HepG2 (cell line): ENCODE data around the gene DCAF8. TPM values are rescaled to one million over a fixed set of nuclear protein-coding genes. Genes with fewer than 3 reads are reported as not detected.
A peak's percentile ranks its signal among the peaks of the same experiment; 100 is the strongest.

Source experiments
- AGO1 ChIP-seq: fragments of 200-400 bp; formaldehyde crosslinking; IDR thresholded peaks from 2 replicates; pipeline ENCODE4 v1.6.1; 2017; ENCODE audit warnings: mild to moderate bottlenecking, low read depth, low read length, moderate library complexity; ENCODE audit not compliant: poor library complexity, severe bottlenecking
- CHCHD3 ChIP-seq: sonication (generic); formaldehyde crosslinking; IDR thresholded peaks from 2 replicates; pipeline ENCODE4 v1.8.0; 2022; ENCODE audit warnings: mild to moderate bottlenecking, missing genetic modification reagents, moderate library complexity
- CREBL2 ChIP-seq: sonication (generic); formaldehyde crosslinking; IDR thresholded peaks from 2 replicates; pipeline ENCODE4 v1.8.1; 2023; ENCODE audit warnings: missing genetic modification reagents, mild to moderate bottlenecking, borderline replicate concordance
- JDP2 ChIP-seq: sonication (generic); formaldehyde crosslinking; IDR thresholded peaks from 2 replicates; pipeline ENCODE4 v1.8.1; 2022; ENCODE audit warnings: missing genetic modification reagents, borderline replicate concordance
- MAFK ChIP-seq, 2 experiments: IDR thresholded peaks in 1 of 2; conservative IDR thresholded peaks in 1 of 2; 2 replicates each; pipeline ENCODE4 v1.6.1; 2011; ENCODE audit warnings: improper control_type of control experiment in 2 of 2, low read length in 2 of 2
- PAF1 ChIP-seq: IDR thresholded peaks from 2 replicates; pipeline ENCODE4 v1.6.1; 2016; ENCODE audit warnings: missing genetic modification reagents, missing compliant biosample characterization
- PHF21A ChIP-seq: sonication (generic); formaldehyde crosslinking; IDR thresholded peaks from 2 replicates; pipeline ENCODE4 v1.5.0; 2020; ENCODE audit warnings: mild to moderate bottlenecking, missing genetic modification reagents
- RXRA ChIP-seq: sonication (generic); formaldehyde crosslinking; IDR thresholded peaks from 2 replicates; pipeline ENCODE4 v1.5.1; 2020; ENCODE audit warnings: missing genetic modification reagents
- TAF15 ChIP-seq: fragments of 200-400 bp; formaldehyde crosslinking; IDR thresholded peaks from one replicate; pipeline ENCODE4 v1.6.1; 2018; ENCODE audit warnings: mild to moderate bottlenecking, low read depth, low read length; ENCODE audit not compliant: poor library complexity, severe bottlenecking
- ZMYM2 ChIP-seq: sonication (generic); formaldehyde crosslinking; IDR thresholded peaks from 2 replicates; pipeline ENCODE4 v1.8.0; 2022; ENCODE audit warnings: mild to moderate bottlenecking, missing genetic modification reagents
- ZNF143 ChIP-seq: sonication (generic); formaldehyde crosslinking; IDR thresholded peaks from 2 replicates; pipeline ENCODE4 v1.4.0; 2020; ENCODE audit warnings: missing genetic modification reagents
- ZNF501 ChIP-seq: sonication (generic); formaldehyde crosslinking; IDR thresholded peaks from 2 replicates; pipeline ENCODE4 v1.5.1; 2020; ENCODE audit warnings: mild to moderate bottlenecking, moderate library complexity, missing genetic modification reagents
- ZNF552 ChIP-seq: sonication (generic); formaldehyde crosslinking; IDR thresholded peaks from 2 replicates; pipeline ENCODE4 v1.9.0; 2022; ENCODE audit warnings: missing genetic modification reagents, mild to moderate bottlenecking, borderline replicate concordance
- ZNF607 ChIP-seq: sonication (generic); formaldehyde crosslinking; IDR thresholded peaks from 2 replicates; pipeline ENCODE4 v1.5.1; 2020; ENCODE audit warnings: missing genetic modification reagents, mild to moderate bottlenecking, borderline replicate concordance
- ZNF614 ChIP-seq: IDR thresholded peaks from 2 replicates; pipeline ENCODE4 v1.6.1; 2018; ENCODE audit warnings: missing biosample characterization, missing genetic modification reagents, inconsistent platforms, borderline replicate concordance
- ZNF713 ChIP-seq: sonication (generic); formaldehyde crosslinking; IDR thresholded peaks from 2 replicates; pipeline ENCODE4 v1.4.0; 2020; ENCODE audit warnings: mild to moderate bottlenecking, missing genetic modification reagents
- ZNF761 ChIP-seq: sonication (generic); formaldehyde crosslinking; conservative IDR thresholded peaks from 2 replicates; pipeline ENCODE4 v1.4.0; 2020; ENCODE audit warnings: mild to moderate bottlenecking, missing genetic modification reagents
- polyA plus RNA-seq, 8 experiments: library from polyadenylated mRNA; depleted of rRNA in 3 of 8; stranded (reverse) in 7 of 8; unstranded in 1 of 8; fragments of >200 nt; fragmentation: Illumina TruSeq in 4 of 8; extraction: Trizol in 4 of 8; gene quantifications; 2 replicates each; pipeline versions ENCODE4 v1.2.1 to v1.2.3, GENCODE V29; 2011 to 2016; ENCODE audit warnings: low read depth in 4 of 8, missing spikeins in 1 of 8, mixed read lengths in 1 of 8; ENCODE audit not compliant: insufficient read depth in 1 of 8
- total RNA-seq, 5 experiments: library from RNA; depleted of rRNA; stranded (reverse); fragments of >200 nt; fragmentation: Illumina TruSeq; extraction: Trizol; gene quantifications; 2 replicates each; pipeline ENCODE4 v1.2.3, GENCODE V29; 2016; ENCODE audit warnings: low read depth in 1 of 5
- TF ChIP-seq, protein P1 (sequence below): sonication (generic); formaldehyde crosslinking; IDR thresholded peaks from 2 replicates; pipeline ENCODE4 v1.8.0; 2022; ENCODE audit warnings: low read depth, missing genetic modification reagents
- TF ChIP-seq, protein P2 (sequence below): sonication (generic); formaldehyde crosslinking; IDR thresholded peaks from 2 replicates; pipeline ENCODE4 v1.4.0; 2020; ENCODE audit warnings: missing genetic modification reagents
- TF ChIP-seq, protein P3 (sequence below): sonication (generic); formaldehyde crosslinking; IDR thresholded peaks from 2 replicates; pipeline ENCODE4 v1.5.1; 2020; ENCODE audit warnings: mild to moderate bottlenecking, missing genetic modification reagents
- TF ChIP-seq, protein P4 (sequence below): sonication (generic); formaldehyde crosslinking; IDR thresholded peaks from 2 replicates; pipeline ENCODE4 v1.5.0; 2020; ENCODE audit warnings: missing genetic modification reagents

The DCAF8 gene
- total and polyA plus RNA-seq, 2 of the 13 experiments (the other 11 are each of a cell fraction or from before 2014, with no cell fraction given), result 73.4 to 79.8 TPM

GRCh38 chr1:160205242-160206035 lies 56.9 kb downstream of the DCAF8 start, which contains the start of gene PEA15 (continued):
- TF ChIP-seq, protein P1, sequence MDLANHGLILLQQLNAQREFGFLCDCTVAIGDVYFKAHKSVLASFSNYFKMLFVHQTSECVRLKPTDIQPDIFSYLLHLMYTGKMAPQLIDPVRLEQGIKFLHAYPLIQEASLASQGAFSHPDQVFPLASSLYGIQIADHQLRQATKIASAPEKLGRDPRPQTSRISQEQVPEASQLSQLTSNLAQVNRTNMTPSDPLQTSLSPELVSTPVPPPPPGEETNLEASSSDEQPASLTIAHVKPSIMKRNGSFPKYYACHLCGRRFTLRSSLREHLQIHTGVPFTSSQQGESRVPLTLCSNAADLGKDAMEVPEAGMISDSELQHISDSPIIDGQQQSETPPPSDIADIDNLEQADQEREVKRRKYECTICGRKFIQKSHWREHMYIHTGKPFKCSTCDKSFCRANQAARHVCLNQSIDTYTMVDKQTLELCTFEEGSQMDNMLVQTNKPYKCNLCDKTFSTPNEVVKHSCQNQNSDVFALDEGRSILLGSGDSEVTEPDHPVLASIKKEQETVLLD (CRISPR knock-in tag), result no peak
- TF ChIP-seq PHF21A (no peak), ZNF761 (CRISPR knock-in tag) (peak; percentile 63; the same call in 1 of the 2 replicates), ZNF552 (CRISPR knock-in tag) (0 out of 2 replicates have a peak, but pooled peaks have one; percentile 41), ZNF607 (CRISPR knock-in tag) (peak; percentile 73; the same call in 1 of the 2 replicates), CHCHD3 (CRISPR knock-in tag) (no peak), CREBL2 (no peak), ZMYM2 (CRISPR knock-in tag) (no peak), MAFK (conservative IDR thresholded peaks at IDR 0.05 in 1 of 2, IDR thresholded peaks at IDR 0.05 in 1 of 2; ENCODE audit: low read length in 2 of 2) (no peak), RXRA (CRISPR knock-in tag) (peak; percentile 47; the same call in 1 of the 2 replicates), ZNF713 (no peak), AGO1 (peak; percentile 19), ZNF143 (CRISPR knock-in tag) (no peak), ZNF501 (CRISPR knock-in tag) (0 out of 2 replicates have a peak, but pooled peaks have one; percentile 51), ZNF614 (no peak), JDP2 (CRISPR knock-in tag) (no peak), PAF1 (CRISPR knock-in tag) (no peak), TAF15 (no peak)
- TF ChIP-seq, protein P2, sequence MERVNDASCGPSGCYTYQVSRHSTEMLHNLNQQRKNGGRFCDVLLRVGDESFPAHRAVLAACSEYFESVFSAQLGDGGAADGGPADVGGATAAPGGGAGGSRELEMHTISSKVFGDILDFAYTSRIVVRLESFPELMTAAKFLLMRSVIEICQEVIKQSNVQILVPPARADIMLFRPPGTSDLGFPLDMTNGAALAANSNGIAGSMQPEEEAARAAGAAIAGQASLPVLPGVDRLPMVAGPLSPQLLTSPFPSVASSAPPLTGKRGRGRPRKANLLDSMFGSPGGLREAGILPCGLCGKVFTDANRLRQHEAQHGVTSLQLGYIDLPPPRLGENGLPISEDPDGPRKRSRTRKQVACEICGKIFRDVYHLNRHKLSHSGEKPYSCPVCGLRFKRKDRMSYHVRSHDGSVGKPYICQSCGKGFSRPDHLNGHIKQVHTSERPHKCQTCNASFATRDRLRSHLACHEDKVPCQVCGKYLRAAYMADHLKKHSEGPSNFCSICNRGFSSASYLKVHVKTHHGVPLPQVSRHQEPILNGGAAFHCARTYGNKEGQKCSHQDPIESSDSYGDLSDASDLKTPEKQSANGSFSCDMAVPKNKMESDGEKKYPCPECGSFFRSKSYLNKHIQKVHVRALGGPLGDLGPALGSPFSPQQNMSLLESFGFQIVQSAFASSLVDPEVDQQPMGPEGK, result 0 out of 2 replicates have a peak, but pooled peaks have one; percentile 9
- TF ChIP-seq, protein P3, sequence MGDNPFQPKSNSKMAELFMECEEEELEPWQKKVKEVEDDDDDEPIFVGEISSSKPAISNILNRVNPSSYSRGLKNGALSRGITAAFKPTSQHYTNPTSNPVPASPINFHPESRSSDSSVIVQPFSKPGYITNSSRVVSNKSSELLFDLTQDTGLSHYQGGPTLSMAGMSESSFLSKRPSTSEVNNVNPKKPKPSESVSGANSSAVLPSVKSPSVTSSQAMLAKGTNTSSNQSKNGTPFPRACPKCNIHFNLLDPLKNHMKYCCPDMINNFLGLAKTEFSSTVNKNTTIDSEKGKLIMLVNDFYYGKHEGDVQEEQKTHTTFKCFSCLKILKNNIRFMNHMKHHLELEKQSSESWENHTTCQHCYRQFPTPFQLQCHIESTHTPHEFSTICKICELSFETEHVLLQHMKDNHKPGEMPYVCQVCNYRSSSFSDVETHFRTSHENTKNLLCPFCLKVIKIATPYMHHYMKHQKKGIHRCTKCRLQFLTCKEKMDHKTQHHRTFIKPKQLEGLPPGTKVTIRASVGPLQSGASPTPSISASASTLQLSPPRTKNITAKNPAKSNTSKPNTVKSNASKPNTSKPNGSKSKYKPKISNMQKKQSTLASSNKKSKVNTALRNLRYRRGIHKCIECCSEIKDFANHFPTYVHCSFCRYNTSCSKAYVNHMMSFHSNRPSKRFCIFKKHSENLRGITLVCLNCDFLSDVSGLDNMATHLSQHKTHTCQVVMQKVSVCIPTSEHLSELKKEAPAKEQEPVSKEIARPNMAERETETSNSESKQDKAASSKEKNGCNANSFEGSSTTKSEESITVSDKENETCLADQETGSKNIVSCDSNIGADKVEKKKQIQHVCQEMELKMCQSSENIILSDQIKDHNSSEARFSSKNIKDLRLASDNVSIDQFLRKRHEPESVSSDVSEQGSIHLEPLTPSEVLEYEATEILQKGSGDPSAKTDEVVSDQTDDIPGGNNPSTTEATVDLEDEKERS (CRISPR knock-in tag), result peak; percentile 36; the same call in 1 of the 2 replicates
- TF ChIP-seq, protein P4, sequence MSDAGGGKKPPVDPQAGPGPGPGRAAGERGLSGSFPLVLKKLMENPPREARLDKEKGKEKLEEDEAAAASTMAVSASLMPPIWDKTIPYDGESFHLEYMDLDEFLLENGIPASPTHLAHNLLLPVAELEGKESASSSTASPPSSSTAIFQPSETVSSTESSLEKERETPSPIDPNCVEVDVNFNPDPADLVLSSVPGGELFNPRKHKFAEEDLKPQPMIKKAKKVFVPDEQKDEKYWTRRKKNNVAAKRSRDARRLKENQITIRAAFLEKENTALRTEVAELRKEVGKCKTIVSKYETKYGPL (CRISPR knock-in tag), result no peak
